ENCODE data around the gene KRT23.
"Not testable (repeated sequence)": the region's sequence is repeated elsewhere in the genome, so short reads cannot be mapped to it uniquely, and the experiment has no call there.

The KRT23 gene

DNA sequence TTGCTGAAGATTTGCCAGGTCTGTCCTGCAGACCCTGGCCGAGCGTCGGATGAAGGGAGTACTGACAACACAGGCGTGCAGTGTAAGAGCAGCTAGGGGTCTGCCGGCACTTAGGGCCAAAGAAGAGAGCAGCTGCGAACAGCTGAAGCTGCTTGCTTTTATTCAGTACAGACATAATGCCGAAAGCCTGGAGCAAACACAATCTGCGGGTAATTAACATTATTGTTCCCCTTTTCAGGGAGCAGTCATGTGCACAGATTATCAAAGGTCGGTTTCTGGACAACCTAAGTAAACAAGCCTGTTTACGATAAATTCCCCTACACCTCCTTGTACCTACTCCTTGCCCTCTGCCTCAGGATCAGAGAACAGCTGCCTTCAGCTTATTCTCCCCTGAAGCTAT, 12.0 kb upstream of the KRT23 start:
- DNase-seq, result no peak

GRCh38 chr17:40947929-40948328, 10.5 kb upstream of the KRT23 start:
- DNase-seq, result no peak

DNA sequence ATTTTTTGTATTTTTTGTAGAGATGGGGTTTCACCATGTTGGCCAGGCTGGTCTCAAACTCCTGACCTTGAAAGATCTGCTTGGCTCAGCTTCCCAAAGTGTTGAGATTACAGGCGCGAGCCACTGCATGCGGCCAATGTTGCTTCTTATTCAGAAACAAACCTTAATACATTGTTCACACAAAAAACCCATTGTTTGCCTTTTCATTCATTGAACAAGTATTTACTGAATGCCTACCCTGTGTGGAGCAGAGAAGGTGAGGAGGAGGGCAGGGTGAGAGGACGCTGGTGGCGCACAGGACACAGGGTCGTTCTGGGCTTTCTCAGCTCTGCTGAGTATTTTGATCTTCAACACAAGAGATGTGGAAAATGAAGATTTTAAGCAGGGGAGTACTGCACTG, 8.0 kb upstream of the KRT23 start:
- DNase-seq, result no peak

DNA sequence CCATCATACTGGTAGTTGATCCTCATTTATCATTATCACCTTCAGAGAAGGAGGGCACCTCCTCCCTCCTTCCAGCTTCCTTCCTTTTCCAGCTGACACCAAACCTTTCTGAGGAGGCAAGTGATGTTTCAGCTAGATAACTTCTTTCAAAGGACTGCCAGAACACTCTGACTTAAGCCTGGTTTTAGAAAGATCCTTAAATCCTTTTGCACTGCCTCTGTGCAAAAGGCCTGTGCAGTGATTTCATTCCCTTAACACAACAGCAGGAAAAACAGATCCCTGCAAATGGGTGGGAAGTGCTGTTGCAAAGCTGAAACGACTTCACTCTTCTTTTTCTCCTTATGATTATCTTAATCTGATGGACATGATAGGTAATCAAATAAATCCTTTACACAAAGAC, 7.1 kb upstream of the KRT23 start:
- no peak for DNase-seq

GRCh38 chr17:40942553-40942952, 5.1 kb upstream of the KRT23 start:
- no peak for DNase-seq

DNA sequence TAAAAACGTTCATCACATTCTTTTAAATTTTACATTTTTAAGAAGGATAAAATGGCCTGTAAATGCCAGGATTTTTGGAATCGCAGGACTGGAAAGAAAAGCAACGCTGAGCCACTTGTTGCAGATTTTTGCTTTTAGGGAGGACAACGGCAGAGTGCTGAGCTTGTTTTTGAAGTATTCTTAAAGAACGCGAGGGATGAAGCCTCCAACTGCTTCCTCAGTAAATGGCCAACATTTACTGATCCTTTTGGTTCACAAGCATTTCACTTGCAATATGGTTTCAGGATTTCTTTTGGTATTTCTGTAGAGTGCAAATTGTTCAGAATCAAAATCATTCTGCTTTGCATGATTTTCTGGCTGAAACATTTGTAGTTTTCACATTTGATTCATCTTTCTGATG, 2.8 kb upstream of the KRT23 start:
- no peak for DNase-seq

DNA sequence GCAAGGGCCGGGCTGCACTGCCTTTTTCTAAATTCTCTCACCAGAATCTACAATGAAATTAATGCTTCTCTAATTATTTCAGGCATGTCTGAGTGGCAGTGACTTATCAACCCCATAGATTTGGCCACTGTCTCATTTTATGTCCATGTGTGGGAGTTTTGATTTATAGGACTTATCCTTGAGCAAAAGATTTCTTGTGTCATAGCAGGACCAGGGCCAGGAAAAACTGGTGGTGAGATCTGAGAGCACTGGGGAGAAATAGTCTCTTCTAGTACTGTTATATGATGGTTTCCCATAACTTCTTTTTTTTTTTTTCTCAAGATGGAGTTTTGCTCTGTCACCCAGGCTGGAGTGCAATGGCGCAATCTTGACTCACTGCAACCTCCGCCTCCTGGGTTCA, 1.5 kb upstream of the KRT23 start:
- DNase-seq, result no peak

- no peak for DNase-seq
These were observed 470 bp downstream of the KRT23 start for GRCh38 chr17:40936976-40937375.

GRCh38 chr17:40936437-40936971, 942 bp downstream of the KRT23 start:
- no peak for DNase-seq

GRCh38 chr17:40935624-40936023, 1.8 kb downstream of the KRT23 start:
- no peak for DNase-seq

DNA sequence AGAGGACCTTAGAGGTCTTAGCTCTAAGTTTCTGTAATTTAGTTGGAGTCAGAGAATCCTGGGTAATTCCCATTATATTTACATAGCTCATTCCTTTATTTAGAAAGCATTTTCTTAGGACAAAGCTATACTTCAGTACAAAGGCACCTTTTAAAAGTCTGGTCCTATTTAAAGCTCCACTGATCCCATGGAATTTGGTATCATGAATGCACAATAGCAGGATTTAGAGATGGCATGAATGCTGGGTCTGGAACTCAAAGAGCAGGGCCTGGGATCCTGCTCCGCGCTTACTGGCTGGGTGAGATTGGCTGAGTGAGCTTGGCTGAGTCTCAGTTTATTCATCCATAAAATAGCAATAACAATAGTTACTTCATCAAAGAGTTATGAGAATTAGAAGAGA, 4.8 kb downstream of the KRT23 start:
- no peak for DNase-seq

GRCh38 chr17:40931311-40931710, 6.1 kb downstream of the KRT23 start:
- no peak for DNase-seq

DNA sequence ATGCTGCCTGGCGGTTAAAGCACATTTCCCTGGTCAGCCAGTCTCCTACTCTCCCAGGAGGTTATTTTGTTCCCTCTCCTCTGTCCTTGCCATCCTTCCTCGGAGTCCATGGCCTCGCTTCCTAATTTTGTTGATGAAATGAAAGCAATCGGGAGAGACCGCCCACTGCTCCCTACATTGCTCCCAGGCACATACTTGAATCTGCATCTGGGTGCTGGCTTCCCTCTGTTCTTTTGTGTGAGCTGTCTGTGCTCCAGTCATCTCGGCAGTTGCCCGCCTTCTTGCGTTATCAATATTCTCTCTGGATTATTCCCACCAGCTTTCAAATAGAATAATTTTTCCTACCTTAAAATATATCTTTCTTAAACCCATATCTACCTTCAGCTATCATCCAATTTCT, 11.1 kb downstream of the KRT23 start:
- no peak for DNase-seq

DNA sequence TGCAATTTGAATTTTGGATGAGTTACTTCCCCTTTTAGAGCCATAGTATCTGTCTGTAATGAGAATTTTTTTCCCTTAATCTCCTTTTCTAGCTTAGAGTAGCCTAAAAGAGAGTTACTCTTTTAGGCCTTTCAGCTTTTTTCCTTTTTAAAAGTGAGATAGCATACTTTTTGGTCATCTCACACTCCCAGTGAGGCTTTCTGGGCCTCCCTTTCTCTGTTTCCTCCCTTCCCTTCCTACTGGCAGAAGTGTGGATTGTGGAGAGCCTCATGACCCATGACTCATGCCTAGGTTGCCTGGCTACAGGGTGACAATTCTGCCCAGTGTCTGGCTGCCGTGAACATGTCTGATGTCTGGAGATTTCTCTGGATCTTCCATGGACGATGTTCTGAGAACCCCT, 15.2 kb downstream of the KRT23 start:
- DNase-seq, result no peak

DNA sequence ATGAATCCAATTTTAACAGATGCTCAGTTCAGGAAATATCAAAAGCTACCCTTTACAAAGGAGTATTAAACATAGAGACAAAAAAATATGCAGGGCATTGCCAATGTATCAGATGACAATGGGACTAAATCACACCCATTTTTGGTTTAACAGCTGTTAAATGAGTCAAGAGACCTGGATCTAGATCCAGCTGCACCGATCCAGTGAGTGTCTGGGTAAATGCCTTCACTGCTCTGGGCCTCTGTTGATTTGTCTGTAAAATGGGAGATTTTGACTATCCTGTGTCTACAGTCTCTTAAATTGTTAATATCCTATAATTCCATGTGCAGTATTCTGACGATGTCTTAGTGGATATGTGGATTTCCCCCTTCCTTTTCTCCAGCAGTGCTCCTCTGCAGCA, 16.4 kb downstream of the KRT23 start:
- DNase-seq, result no peak

DNA sequence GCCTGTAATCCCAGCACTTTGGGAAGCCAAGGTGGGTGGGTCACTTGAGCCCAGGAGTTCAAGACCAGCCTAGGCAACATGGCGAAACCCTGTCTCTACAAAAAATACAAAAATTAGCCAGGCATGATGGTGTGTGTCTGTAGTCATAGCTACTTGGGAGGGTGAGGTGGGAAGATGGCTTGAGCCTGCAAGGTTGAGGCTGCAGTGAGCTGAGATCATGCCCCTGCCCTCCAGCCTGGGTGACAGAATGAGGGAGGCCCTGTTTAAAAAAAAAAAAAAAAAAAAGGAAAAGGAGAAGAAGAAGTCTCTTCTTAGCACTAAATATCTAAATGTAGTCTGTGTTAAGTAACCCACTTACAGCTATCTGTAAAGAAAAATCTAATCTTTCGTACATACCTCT, 20.3 kb downstream of the KRT23 start:
- not testable (repeated sequence) for DNase-seq

GRCh38 chr17:40916366-40916765, 21.1 kb downstream of the KRT23 start:
- no peak for DNase-seq

- DNase-seq, result no peak
These were observed 21.7 kb downstream of the KRT23 start for GRCh38 chr17:40915721-40916256.

DNA sequence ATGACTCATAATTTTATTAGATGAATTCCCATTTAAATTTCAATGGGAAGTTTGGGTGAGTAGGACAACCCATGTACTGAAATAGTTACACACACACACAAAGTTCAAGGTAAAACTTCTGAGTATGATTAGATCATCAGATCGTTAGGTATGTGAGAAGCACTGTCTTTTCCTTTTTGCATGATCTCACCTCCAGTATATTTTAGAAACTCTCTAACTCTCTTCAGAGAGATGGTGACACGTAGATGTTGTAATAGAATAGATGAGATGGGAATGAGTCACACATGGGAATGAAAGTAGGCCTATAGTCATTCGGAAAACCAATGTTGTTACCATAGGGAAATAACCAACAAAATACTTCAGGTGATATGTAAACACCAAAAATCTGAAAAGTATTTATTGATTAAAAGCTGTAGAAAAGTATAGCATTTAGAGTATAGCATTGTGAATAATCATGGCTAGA, 22.2 kb downstream of the KRT23 start:
- no peak for DNase-seq

- DNase-seq, result no peak
These were observed 23.2 kb downstream of the KRT23 start for GRCh38 chr17:40914075-40914855.

DNA sequence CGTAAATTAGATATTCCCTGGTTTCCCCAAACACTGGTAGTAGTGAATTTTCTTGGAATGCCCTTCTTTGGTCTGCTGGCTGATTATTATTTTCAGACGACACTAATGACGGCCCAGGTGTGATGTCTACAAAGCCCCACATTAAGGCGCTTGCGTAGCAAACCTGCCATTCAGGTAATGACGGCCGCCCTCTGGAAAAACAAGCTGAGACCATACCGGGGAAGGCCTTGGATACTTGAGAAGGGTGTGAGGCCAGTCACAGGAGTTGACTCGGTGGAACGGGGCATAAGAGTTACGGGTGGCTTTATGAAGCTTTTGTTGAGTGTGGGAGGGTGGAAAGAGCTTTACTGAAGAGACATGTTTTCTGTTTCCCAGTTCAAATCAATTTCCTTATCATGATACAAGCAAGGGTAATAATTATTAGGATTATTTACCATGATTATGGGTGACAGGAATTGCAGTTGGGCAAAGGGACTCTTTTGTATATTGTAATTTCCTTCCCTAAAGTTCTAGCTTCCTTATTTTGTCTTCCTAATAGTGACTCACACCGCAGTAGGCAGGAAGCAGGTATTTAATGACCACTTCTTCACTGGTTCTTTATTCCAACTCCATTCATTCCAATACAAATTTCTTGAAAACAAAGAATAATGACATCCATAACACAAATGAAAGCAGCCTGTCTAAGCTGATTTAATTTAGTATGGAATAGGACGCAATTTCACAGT, 24.8 kb downstream of the KRT23 start:
- DNase-seq, result no peak

- no peak for DNase-seq
These were observed 27.0 kb downstream of the KRT23 start for GRCh38 chr17:40910441-40910841.

- no peak for DNase-seq
These were observed 27.7 kb downstream of the KRT23 start for GRCh38 chr17:40909755-40910154.

- peak; percentile 77 for DNase-seq
These were observed 28.1 kb downstream of the KRT23 start for GRCh38 chr17:40909351-40909750.

Data from right forelimb (tissue), 1 donor.